HG03469 (cell line): ENCODE measurements around the gene EFNB1.

Source experiments
- ATAC-seq: cut with Tn5 transposase; IDR thresholded peaks from one replicate; pipeline ENCODE4 v1.9.1; 2021; ENCODE audit warnings: mild to moderate bottlenecking, moderate library complexity, moderate number of reproducible peaks; ENCODE audit not compliant: unreplicated experiment

Gene EFNB1

GRCh38 chrX:68880846-68881552 lies 52.2 kb downstream of the EFNB1 start:
- ATAC-seq, result no peak

GRCh38 chrX:68881911-68882310 lies 53.1 kb downstream of the EFNB1 start:
- ATAC-seq, result no peak

- no peak for ATAC-seq
Observed at GRCh38 chrX:68883800-68884199, 55.0 kb downstream of the EFNB1 start.

GRCh38 chrX:68889249-68889648 lies 60.4 kb downstream of the EFNB1 start:
- no peak for ATAC-seq
